Measurements from ENCODE around the gene PCDHGA7.
"Not testable (repeated sequence)": the region's sequence is repeated elsewhere in the genome, so short reads cannot be mapped to it uniquely, and the experiment has no call there.

The PCDHGA7 gene

DNA sequence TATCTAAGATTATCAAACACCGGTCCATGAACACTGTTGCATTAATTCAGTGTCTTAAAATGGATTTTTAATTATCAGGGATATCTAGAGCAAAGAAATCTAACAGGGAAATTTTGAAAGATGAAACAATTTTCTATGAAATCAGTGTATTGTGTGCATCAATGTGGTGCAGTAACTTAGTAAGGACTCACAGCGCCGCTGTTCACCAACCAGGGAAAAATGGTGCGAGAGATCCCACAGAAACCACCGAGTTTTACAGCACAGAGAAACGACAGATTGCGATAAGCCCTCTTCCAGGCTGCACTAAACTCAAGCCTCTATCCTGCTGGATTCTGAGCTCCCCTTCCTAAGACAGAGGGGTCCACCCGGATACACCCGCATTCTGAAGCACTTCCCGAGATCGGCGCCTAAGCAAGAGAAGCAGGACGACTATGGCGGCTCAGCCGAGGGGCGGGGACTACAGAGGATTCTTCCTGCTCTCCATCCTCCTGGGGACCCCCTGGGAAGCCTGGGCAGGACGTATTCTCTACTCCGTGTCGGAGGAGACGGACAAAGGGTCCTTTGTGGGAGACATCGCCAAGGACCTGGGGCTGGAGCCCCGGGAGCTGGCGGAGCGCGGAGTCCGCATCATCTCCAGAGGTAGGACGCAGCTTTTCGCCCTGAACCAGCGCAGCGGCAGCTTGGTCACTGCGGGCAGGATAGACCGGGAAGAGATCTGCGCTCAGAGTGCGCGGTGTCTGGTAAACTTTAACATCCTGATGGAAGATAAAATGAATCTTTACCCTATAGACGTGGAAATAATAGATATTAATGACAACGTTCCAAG lies at the start of gene PCDHGA7:
PCDHGA7 (plus strand) TSS at position 274 of the 826 bp plus-strand sequence; CDS start at position 432, 158 bp downstream.
- DNase-seq, result no peak

GRCh38 chr5:141338538-141339306 lies 43.8 kb upstream of the PCDHGA7 start, which contains the start of gene PCDHGA2:
Gene PCDHGA2, plus strand, starts transcription at chr5:141338760.
- DNase-seq, result peak; percentile 37

- not testable (repeated sequence) for DNase-seq
Observed at GRCh38 chr5:141340781-141341354, 41.7 kb upstream of the PCDHGA7 start.

DNA sequence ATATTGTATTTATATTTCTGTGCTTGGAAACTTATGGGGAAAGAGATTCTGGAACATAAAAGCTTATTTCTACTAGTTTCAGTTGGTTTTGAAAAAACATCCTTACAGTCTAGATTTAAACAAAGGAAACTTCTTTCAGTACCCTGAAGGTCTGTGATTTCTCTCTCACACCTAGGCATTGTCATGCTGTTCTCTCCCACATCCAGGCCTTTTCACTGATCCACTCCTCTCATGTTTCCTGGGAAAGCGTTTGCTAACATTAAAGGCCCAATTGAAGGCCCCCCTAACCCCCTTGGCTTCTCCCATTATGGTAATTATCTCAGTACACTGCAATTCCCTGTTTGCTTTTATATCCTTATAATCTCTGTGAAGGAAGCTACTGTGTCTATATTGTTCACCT lies 39.8 kb upstream of the PCDHGA7 start:
- no peak for DNase-seq

DNA sequence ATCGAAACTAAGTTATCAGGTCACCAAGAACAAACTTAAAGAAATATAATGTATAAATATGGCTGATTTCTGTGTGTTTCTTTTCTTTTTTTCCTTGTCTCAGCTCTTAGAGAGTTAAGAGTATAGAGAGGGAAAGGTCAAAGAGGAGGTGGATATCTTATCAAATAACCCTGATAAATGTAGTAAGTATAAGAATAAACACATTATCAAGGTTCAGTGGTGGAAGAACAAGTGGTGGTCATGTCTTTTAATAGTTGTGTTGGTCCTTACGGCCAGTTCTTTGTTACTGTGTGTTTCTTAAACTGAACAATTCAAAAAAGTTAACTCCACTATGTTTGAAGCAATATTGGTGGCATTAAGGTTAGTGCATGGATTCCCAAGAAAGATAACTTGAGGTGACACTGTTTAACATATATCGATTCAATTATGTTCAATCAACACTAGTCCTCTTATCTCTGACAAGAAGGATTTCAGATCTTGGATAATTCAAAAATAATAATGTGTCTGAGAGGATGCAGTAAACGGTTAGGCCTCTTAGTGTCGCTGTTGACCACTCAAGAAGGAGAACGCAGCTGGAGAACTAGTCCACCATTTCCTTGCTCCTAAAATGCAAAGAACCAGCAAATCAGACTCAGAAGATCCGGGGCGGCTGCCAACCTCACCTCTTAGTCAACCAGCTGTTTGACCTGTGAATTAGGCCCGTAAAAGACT lies 39.1 kb upstream of the PCDHGA7 start, which contains the start of gene PCDHGA3:
PCDHGA3 (plus strand) TSS at position 588 of the 711 bp plus-strand sequence. CDS start 205 bp downstream, outside the sequence.
- no peak for DNase-seq

DNA sequence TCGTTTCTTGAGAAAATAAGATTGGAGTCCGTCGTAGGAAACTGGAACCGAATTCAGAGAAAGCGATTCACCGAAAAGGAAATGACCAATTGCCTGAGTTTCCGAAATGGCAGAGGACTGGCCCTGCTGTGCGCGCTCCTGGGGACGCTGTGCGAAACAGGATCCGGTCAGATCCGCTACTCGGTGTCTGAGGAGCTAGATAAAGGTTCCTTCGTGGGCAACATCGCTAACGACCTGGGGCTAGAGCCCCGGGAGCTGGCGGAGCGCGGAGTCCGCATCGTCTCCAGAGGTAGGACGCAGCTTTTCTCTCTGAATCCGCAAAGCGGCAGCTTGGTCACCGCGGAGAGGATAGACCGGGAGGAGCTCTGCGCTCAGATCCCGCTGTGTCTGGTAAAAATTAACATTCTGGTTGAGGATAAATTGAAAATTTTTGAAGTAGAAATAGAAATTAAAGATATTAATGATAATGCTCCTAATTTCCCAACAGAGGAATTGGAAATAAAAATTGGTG lies 38.5 kb upstream of the PCDHGA7 start:
- DNase-seq, result no peak

- no peak for DNase-seq
Observed at GRCh38 chr5:141345327-141345726, 37.2 kb upstream of the PCDHGA7 start.

DNA sequence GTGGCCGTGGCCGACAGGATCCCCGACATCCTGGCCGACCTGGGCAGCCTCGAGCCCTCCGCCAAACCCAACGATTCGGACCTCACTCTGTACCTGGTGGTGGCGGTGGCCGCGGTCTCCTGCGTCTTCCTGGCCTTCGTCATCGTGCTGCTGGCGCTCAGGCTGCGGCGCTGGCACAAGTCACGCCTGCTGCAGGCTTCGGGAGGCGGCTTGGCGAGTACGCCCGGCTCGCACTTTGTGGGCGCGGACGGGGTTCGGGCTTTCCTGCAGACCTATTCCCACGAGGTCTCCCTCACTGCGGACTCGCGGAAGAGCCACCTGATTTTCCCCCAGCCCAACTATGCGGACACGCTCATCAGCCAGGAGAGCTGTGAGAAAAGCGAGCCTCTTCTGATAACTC lies 36.5 kb upstream of the PCDHGA7 start:
- not testable (repeated sequence) for DNase-seq

DNA sequence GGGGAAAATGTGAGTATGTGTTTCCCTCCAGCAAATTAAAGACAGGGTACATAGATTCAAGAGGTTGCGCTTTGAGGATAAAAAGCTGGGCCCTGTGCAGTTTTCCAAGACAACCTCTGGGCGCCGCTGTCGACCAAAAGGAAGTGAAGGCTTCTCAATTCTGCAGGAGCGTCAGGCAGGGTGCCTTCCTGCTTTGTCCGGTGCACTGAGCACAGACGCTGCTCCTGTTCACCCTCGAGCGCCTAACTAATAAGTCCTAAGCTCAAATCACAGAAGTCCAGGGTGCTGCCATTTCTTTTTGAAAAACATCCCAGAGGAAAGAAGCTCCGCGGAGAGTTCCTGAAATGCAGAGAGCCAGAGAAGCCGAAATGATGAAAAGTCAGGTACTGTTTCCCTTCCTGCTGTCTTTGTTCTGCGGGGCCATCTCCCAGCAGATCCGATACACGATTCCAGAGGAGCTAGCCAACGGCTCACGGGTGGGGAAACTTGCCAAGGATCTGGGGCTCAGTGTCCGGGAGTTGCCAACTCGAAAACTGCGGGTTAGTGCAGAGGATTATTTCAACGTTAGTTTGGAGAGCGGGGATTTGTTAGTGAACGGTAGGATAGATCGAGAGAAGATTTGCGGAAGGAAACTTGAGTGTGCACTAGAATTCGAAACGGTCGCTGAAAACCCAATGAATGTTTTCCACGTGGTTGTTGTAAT lies 32.5 kb upstream of the PCDHGA7 start, which contains the start of gene PCDHGB1:
PCDHGB1 (plus strand) TSS at position 183 of the 703 bp plus-strand sequence; CDS start at position 345, 162 bp downstream.
- no peak for DNase-seq

DNA sequence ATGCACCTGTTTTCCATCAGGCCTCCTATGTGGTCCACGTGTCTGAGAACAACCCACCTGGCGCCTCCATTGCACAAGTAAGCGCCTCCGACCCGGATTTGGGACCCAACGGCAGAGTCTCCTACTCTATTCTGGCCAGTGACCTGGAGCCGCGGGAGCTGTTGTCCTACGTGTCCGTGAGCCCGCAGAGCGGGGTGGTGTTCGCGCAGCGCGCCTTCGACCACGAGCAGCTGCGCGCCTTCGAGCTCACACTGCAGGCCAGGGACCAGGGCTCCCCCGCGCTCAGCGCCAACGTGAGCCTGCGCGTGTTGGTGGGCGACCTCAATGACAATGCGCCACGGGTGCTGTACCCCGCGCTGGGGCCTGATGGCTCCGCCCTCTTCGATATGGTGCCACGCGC lies 31.0 kb upstream of the PCDHGA7 start:
- no peak for DNase-seq

DNA sequence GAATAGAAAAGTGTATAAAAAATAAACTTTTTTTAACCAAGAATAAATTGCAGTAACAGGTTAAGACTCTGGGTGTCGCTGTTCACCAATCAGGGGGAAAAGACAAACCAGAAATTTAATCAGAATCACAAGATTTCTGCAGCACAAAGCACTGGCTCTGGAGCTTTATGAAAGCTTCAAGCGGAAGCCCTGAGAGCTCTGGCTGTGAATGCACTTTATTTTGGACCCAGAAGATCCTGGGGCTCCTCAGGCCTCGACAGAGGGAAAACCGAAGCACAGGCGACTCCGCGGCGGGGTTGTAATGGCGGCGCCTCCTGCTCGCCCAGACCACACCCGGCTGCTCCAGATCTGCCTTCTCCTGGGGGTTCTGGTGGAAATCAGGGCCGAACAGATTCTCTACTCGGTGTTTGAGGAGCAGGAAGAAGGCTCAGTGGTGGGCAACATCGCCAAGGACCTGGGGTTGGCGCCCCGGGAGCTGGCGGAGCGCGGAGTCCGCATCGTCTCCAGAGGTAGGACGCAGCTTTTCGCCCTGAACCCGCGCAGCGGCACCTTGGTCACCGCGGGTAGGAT lies 27.6 kb upstream of the PCDHGA7 start, which contains the start of gene PCDHGA4:
PCDHGA4 (plus strand) TSS at position 122 of the 570 bp plus-strand sequence; CDS start at position 209, 87 bp downstream.
- no peak for DNase-seq

- DNase-seq, result no peak
Observed at GRCh38 chr5:141355641-141356040, 26.9 kb upstream of the PCDHGA7 start.

GRCh38 chr5:141356133-141356532 lies 26.4 kb upstream of the PCDHGA7 start:
- no peak for DNase-seq

GRCh38 chr5:141356950-141357349 lies 25.6 kb upstream of the PCDHGA7 start:
- no peak for DNase-seq

DNA sequence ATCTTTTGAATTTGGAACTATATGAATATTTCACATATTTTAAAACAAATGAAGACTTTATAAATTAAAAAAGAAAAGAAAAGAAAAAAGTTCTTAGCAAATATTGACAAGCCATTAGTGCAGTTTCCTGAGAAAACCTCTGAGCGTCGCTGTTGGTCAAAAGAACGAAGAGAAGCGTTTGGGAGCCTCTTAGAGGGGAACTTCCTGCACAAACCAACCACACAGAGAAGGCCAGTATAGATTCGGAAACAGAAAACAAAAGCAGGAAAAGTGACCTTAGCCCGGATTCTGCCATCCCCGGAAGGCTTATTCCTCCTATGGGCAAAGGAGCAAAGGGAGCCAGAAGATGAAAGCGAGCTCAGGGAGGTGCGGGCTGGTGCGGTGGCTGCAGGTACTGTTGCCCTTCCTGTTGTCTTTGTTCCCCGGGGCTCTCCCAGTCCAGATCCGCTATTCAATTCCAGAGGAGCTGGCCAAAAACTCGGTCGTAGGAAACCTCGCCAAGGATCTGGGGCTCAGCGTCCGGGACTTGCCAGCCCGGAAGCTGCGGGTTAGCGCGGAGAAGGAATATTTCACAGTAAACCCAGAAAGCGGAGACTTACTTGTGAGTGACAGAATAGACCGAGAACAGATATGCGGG lies 22.6 kb upstream of the PCDHGA7 start, which contains the start of gene PCDHGB2:
PCDHGB2 (plus strand) TSS at position 205 of the 637 bp plus-strand sequence; CDS start at position 347, 142 bp downstream.
- no peak for DNase-seq

GRCh38 chr5:141360685-141361084 lies 21.9 kb upstream of the PCDHGA7 start:
- DNase-seq, result no peak

- no peak for DNase-seq
Observed at GRCh38 chr5:141362719-141363118, 19.8 kb upstream of the PCDHGA7 start.

GRCh38 chr5:141363952-141364660 lies 18.4 kb upstream of the PCDHGA7 start, which contains the start of gene PCDHGA5:
Gene PCDHGA5, plus strand, starts transcription at chr5:141364162. Its CDS starts 169 bp downstream, at chr5:141364331.
- DNase-seq, result no peak
